HG03460 (cell line): ENCODE data around the gene SYCE1L.

Source experiments
- ATAC-seq: cut with Tn5 transposase; IDR thresholded peaks from one replicate; pipeline ENCODE4 v1.9.1; 2021; ENCODE audit not compliant: unreplicated experiment

The SYCE1L gene

GRCh38 chr16:77246150-77246549, 46.9 kb downstream of the SYCE1L start:
- no peak for ATAC-seq

DNA sequence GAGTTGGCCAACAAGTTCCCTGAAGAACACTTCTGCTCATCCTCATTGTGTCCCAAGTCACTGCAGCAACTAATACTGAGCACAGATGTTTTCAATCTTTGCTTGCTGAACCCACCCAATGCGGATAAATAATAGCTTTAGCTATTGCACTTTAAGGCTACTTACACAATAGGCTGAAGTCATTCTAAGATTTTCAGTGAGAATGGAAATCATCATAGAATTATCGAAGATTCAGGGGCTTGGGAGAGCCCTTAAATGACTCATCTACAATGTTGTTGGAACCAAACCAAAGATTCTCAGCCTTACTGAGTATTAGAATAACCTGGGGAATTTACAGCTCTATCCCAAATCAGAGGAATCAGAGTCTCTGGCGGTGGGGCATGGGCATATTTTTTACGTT, 51.2 kb downstream of the SYCE1L start:
- no peak for ATAC-seq
